Measurements from ENCODE around the gene SULF2. TPM values are rescaled to one million over a fixed set of nuclear protein-coding genes. Genes with fewer than 3 reads are reported as not detected.
A peak's percentile ranks its signal among the peaks of the same experiment; 100 is the strongest.

SULF2 gene
- total and polyA plus RNA-seq, 2 of the 13 experiments (the other 11 are each of a cell fraction or from before 2014, with no cell fraction given): 7.2 to 50.9 TPM

GRCh38 chr20:47669489-47669888, 115.8 kb downstream of the SULF2 start:
- POLR2A ChIA-PET: no interaction called here
- Histone ChIP-seq H3K27ac (ENCODE audit: extremely low read length, insufficient read depth, low read length) (no peak overlapping the region), H3K9me3 (ENCODE audit: low read length) (no peaks in the 10 kb centered on the region), H3K9ac (ENCODE audit: insufficient read depth, low read depth, low read length) (no peak overlapping the region), H3K4me1 (ENCODE audit: insufficient read depth, low read length) (peaks cover 7% of the 10 kb centered on the region; the same call in 1 of the 2 replicates), H3K27me3 (ENCODE audit: control insufficient read depth in 1 of 2, insufficient read depth in 2 of 2, low read length in 2 of 2) (no peaks in the 10 kb centered on the region), H2AFZ (ENCODE audit: low read length) (no peak overlapping the region), H3K4me3 (replicated peaks in 1 of 3; ENCODE audit: insufficient read depth in 1 of 3, low read depth in 2 of 3, low read length in 3 of 3) (no peak overlapping the region), H3K4me2 (ENCODE audit: low read depth, low read length) (no peak overlapping the region), H3K79me2 (ENCODE audit: insufficient read depth, low read length) (no peaks in the 10 kb centered on the region), H4K20me1 (ENCODE audit: insufficient read depth, low read length) (no peaks in the 10 kb centered on the region), H3K36me3 (replicated peaks in 1 of 2; ENCODE audit: control insufficient read depth in 1 of 2, insufficient read depth in 2 of 2, low read length in 2 of 2) (0 out of 5 replicates have a peak, but pooled peaks cover 0 to 2% of the 10 kb centered on the region in 2 experiments)
- FAIRE-seq (no peak), ATAC-seq (peak; percentile 1; the same call in 1 of the 3 replicates), DNase-seq (ENCODE audit: low spot score) (no peak)
- in situ Hi-C loops (cut with HindIII; ENCODE audit: extremely low pct_ligation_motif_present, low pct_unique_long_range_greater_than_20kb) (no loop called here), intact Hi-C loops (cut with micrococcal nuclease; ENCODE audit: unreplicated experiment) (no loop called here)
- 82% methylated on average over 4 of the region's 4 CpGs for WGBS (ENCODE audit: low lambda C conversion rate)
- no TSS peak for BruUV-seq (replicated peaks)
- CTCF ChIA-PET (ENCODE audit: low intra/inter-chr PET ratio, low total read pairs): no interaction called here
- TF ChIP-seq HHEX (CRISPR knock-in tag; IDR thresholded peaks at IDR 0.05) (no peak), ZSCAN21 (CRISPR knock-in tag; IDR thresholded peaks at IDR 0.05; ENCODE audit: borderline replicate concordance) (no peak), MED1 (CRISPR knock-in tag; IDR thresholded peaks at IDR 0.05) (no peak), ZNF24 (IDR thresholded peaks at IDR 0.05) (no peak), ZNF557 (CRISPR knock-in tag; IDR thresholded peaks at IDR 0.05) (no peak), ZNF879 (CRISPR knock-in tag; IDR thresholded peaks at IDR 0.05) (no peak), NFYC (CRISPR knock-in tag; IDR thresholded peaks at IDR 0.05) (no peak), ZNF558 (CRISPR knock-in tag; IDR thresholded peaks at IDR 0.05; ENCODE audit: borderline replicate concordance) (no peak), NR2F2 (IDR thresholded peaks at IDR 0.05; ENCODE audit: borderline replicate concordance, low read depth) (no peak), NCOA2 (CRISPR knock-in tag; IDR thresholded peaks at IDR 0.05) (no peak), HDAC6 (IDR thresholded peaks at IDR 0.05; ENCODE audit: low read depth, low read length) (no peak), ZHX2 (IDR thresholded peaks at IDR 0.05; ENCODE audit: low read depth) (no peak), ZHX2 (CRISPR knock-in tag; IDR thresholded peaks at IDR 0.05; ENCODE audit: borderline replicate concordance) (no peak), CBX5 (CRISPR knock-in tag; IDR thresholded peaks at IDR 0.05; ENCODE audit: borderline replicate concordance) (no peak), GMEB1 (CRISPR knock-in tag; IDR thresholded peaks at IDR 0.05; ENCODE audit: borderline replicate concordance) (no peak), HIC2 (CRISPR knock-in tag; IDR thresholded peaks at IDR 0.05; ENCODE audit: low read depth) (no peak), ZFP1 (CRISPR knock-in tag; IDR thresholded peaks at IDR 0.05) (no peak)

Data from HepG2 (cell line).